OCI-LY3 (cell line): ENCODE results near the gene CEP120.
A peak's percentile ranks its signal among the peaks of the same experiment; 100 is the strongest.

Source experiments
- H2AFZ ChIP-seq: fragments of 200-600, 300-600 bp; shearing (Covaris generic); 2 replicates; pipeline ENCODE4 v1.6.0; 2014; ENCODE audit warnings: antibody characterized with exemption, low read depth, low read length
- H3K27ac ChIP-seq: fragments of 200-600, 300-600 bp; sonication (generic); 2 replicates; pipeline ENCODE4 v1.5.1; 2014; ENCODE audit warnings: mild to moderate bottlenecking, low read length, moderate library complexity, mixed read lengths
- H3K27me3 ChIP-seq: fragments of 200-600, 300-600 bp; sonication (generic); 2 replicates; pipeline ENCODE4 v1.6.1; 2014; ENCODE audit warnings: low read depth, low read length, mixed read lengths
- H3K36me3 ChIP-seq: fragments of 200-600, 300-600 bp; sonication (generic); replicated peaks from 2 replicates; pipeline ENCODE3; 2014; ENCODE audit warnings: low read depth, low read length, mixed read lengths
- H3K4me1 ChIP-seq: fragments of 300-600, 200-600 bp; sonication (generic); 2 replicates; pipeline ENCODE4 v1.6.1; 2014; ENCODE audit warnings: low read length, mixed read lengths
- H3K4me2 ChIP-seq: fragments of 200-600, 300-600 bp; sonication (generic); 2 replicates; pipeline ENCODE4 v1.6.1; 2014; ENCODE audit warnings: low read length, mixed read lengths
- H3K4me3 ChIP-seq: fragments of 300-600, 200-600 bp; sonication (generic); 2 replicates; pipeline ENCODE4 v1.5.1; 2014; ENCODE audit warnings: antibody characterized with exemption, mild to moderate bottlenecking, low read length, moderate library complexity
- H3K79me2 ChIP-seq: fragments of 300-600, 200-600 bp; shearing (Covaris generic); 2 replicates; pipeline ENCODE4 v1.6.1; 2014; ENCODE audit warnings: mild to moderate bottlenecking, low read length, mixed read lengths
- H3K9ac ChIP-seq: fragments of 300-600, 200-600 bp; shearing (Covaris generic); 2 replicates; pipeline ENCODE4 v1.6.0; 2014; ENCODE audit warnings: mild to moderate bottlenecking, low read length, moderate library complexity
- H3K9me3 ChIP-seq: fragments of 200-600, 300-600 bp; shearing (Covaris generic); 2 replicates; pipeline ENCODE4 v1.6.1; 2014; ENCODE audit warnings: low read length, mixed read lengths; ENCODE audit not compliant: insufficient read depth
- H4K20me1 ChIP-seq: fragments of 200-600, 300-600 bp; sonication (generic); 2 replicates; pipeline ENCODE4 v1.6.1; 2016; ENCODE audit warnings: low read length, mixed read lengths; ENCODE audit not compliant: insufficient read depth
- CTCF ChIP-seq: fragments of 200-600, 300-600 bp; sonication (generic); IDR thresholded peaks from 2 replicates; pipeline ENCODE4 v1.5.1; 2014; ENCODE audit warnings: antibody characterized with exemption, low read length, low read depth
- EZH2phosphoT487 ChIP-seq: fragments of 200-600 bp; shearing (Covaris generic); IDR thresholded peaks from 2 replicates; pipeline ENCODE4 v1.6.1; 2018; ENCODE audit warnings: antibody characterized with exemption, mixed run types, low read depth

CEP120 gene

GRCh38 chr5:123387313-123387712 is 35.9 kb downstream of the CEP120 start:
- no peak overlapping the region for H3K27ac ChIP-seq

GRCh38 chr5:123382252-123382651 is 41.0 kb downstream of the CEP120 start:
- Histone ChIP-seq H4K20me1 (no peaks in the 10 kb centered on the region), H2AFZ (no peak overlapping the region), H3K4me3 (no peak overlapping the region), H3K36me3 (peaks cover 3% of the 10 kb centered on the region), H3K27ac (no peak overlapping the region), H3K4me2 (no peak overlapping the region), H3K79me2 (no peaks in the 10 kb centered on the region), H3K9me3 (no peaks in the 10 kb centered on the region), H3K9ac (no peak overlapping the region), H3K27me3 (no peaks in the 10 kb centered on the region), H3K4me1 (no peaks in the 10 kb centered on the region)
- TF ChIP-seq EZH2phosphoT487 (no peak), CTCF (no peak)

More at GRCh38 chr5:123387313-123387712, 35.9 kb downstream of the CEP120 start:
- no peaks in the 10 kb centered on the region for H3K79me2 ChIP-seq
- H3K9me3 ChIP-seq = no peaks in the 10 kb centered on the region
- peaks cover 20% of the 10 kb centered on the region for H3K36me3 ChIP-seq
- H3K4me2 ChIP-seq = no peak overlapping the region
- no peaks in the 10 kb centered on the region for H4K20me1 ChIP-seq
- H3K9ac ChIP-seq = no peak overlapping the region
- TF ChIP-seq CTCF = no peak
- no peak for TF ChIP-seq EZH2phosphoT487
- no peak overlapping the region for H3K4me3 ChIP-seq
- H3K4me1 ChIP-seq = peaks cover 17% of the 10 kb centered on the region
- no peak overlapping the region for H2AFZ ChIP-seq
- H3K27me3 ChIP-seq = no peaks in the 10 kb centered on the region

- H4K20me1 ChIP-seq = no peaks in the 10 kb centered on the region
- H3K27ac ChIP-seq = no peak overlapping the region
- no peaks in the 10 kb centered on the region for H3K9me3 ChIP-seq
- H3K4me1 ChIP-seq = no peaks in the 10 kb centered on the region
- H2AFZ ChIP-seq = no peak overlapping the region
- H3K4me3 ChIP-seq = no peak overlapping the region
- no peak overlapping the region for H3K4me2 ChIP-seq
- H3K9ac ChIP-seq = no peak overlapping the region
- H3K36me3 ChIP-seq = peaks cover 13% of the 10 kb centered on the region
- no peaks in the 10 kb centered on the region for H3K79me2 ChIP-seq
- TF ChIP-seq CTCF (peak; percentile 51), EZH2phosphoT487 (no peak)
- H3K27me3 ChIP-seq = no peaks in the 10 kb centered on the region
Observed at GRCh38 chr5:123371575-123372179, 51.5 kb downstream of the CEP120 start.

- TF ChIP-seq CTCF (no peak), EZH2phosphoT487 (no peak)
- no peak overlapping the region for H3K4me2 ChIP-seq
- H2AFZ ChIP-seq = no peak overlapping the region
- H3K4me1 ChIP-seq = no peaks in the 10 kb centered on the region
- H3K9ac ChIP-seq = no peak overlapping the region
- no peak overlapping the region for H3K27ac ChIP-seq
- H3K27me3 ChIP-seq = no peaks in the 10 kb centered on the region
- H3K79me2 ChIP-seq = no peaks in the 10 kb centered on the region
- H3K36me3 ChIP-seq = peaks cover 11% of the 10 kb centered on the region
- no peaks in the 10 kb centered on the region for H4K20me1 ChIP-seq
- no peaks in the 10 kb centered on the region for H3K9me3 ChIP-seq
- no peak overlapping the region for H3K4me3 ChIP-seq
Observed at GRCh38 chr5:123369371-123369968, 53.7 kb downstream of the CEP120 start.
